GM23338 (cell line): ENCODE data around the gene TMEM87B. TPM values are rescaled to one million over a fixed set of nuclear protein-coding genes. Genes with fewer than 3 reads are reported as not detected.

Experiments used
- ATAC-seq: fragments of 200-7000 bp; cut with Tn5 transposase; 3 replicates; pipeline ENCODE4 v1.9.1; 2020
- DNase-seq: peaks from one replicate; pipeline ENCODE4 v3.0.0-alpha.2; 2015; ENCODE audit warnings: low spot score
- H2AFZ ChIP-seq: fragments of 200-600 bp; sonication (generic); 2 replicates; pipeline ENCODE4 v1.8.0; 2016; ENCODE audit warnings: antibody characterized with exemption, mild to moderate bottlenecking, moderate library complexity
- H3F3A ChIP-seq: fragments of 200-600 bp; sonication (generic); replicated peaks from 2 replicates; pipeline ENCODE4 v1.8.0; 2017; ENCODE audit warnings: antibody characterized with exemption, mixed run types, low read depth
- H3K27ac ChIP-seq: fragments of 200-600 bp; sonication (generic); 2 replicates; pipeline ENCODE4 v1.6.1; 2016; ENCODE audit warnings: low read depth
- H3K27me3 ChIP-seq: fragments of 200-600 bp; sonication (generic); 2 replicates; pipeline ENCODE4 v1.8.0; 2016; ENCODE audit warnings: mild to moderate bottlenecking, mixed run types, moderate library complexity; ENCODE audit not compliant: insufficient read depth
- H3K36me3 ChIP-seq: fragments of 200-600 bp; sonication (generic); 2 replicates; pipeline ENCODE4 v1.8.0; 2016; ENCODE audit warnings: mild to moderate bottlenecking; ENCODE audit not compliant: insufficient read depth
- H3K4me1 ChIP-seq: fragments of 200-600 bp; sonication (generic); 2 replicates; pipeline ENCODE4 v1.8.0; 2016; ENCODE audit warnings: mild to moderate bottlenecking, moderate library complexity; ENCODE audit not compliant: insufficient read depth
- H3K4me2 ChIP-seq: fragments of 200-600 bp; sonication (generic); 2 replicates; pipeline ENCODE4 v1.7.1; 2017; ENCODE audit warnings: mixed run types
- H3K4me3 ChIP-seq: fragments of 200-600 bp; sonication (generic); 2 replicates; pipeline ENCODE4 v1.6.1; 2016; ENCODE audit warnings: mixed run types
- H3K79me2 ChIP-seq: fragments of 200-600 bp; sonication (generic); replicated peaks from 2 replicates; pipeline ENCODE4 v1.8.0; 2017; ENCODE audit warnings: mild to moderate bottlenecking; ENCODE audit not compliant: insufficient read depth
- H3K9me2 ChIP-seq: fragments of 200-600 bp; sonication (generic); 2 replicates; pipeline ENCODE4 v1.8.0; 2017; ENCODE audit not compliant: insufficient read depth
- H4K20me1 ChIP-seq: fragments of 200-600 bp; sonication (generic); replicated peaks from 2 replicates; pipeline ENCODE4 v1.8.0; 2017; ENCODE audit warnings: mild to moderate bottlenecking; ENCODE audit not compliant: insufficient read depth
- H3K27ac Mint-ChIP-seq: 2 replicates; pipeline ENCODE4 v1.8.0; 2020; ENCODE audit warnings: inconsistent platforms, mild to moderate bottlenecking, moderate library complexity, mixed read lengths
- H3K27me3 Mint-ChIP-seq: 3 replicates; pipeline ENCODE4 v1.8.0; 2022; ENCODE audit warnings: low read depth, mild to moderate bottlenecking, moderate library complexity, mixed read lengths, inconsistent platforms; ENCODE audit not compliant: insufficient read depth, poor library complexity
- H3K36me3 Mint-ChIP-seq: 3 replicates; pipeline ENCODE4 v1.8.0; 2021; ENCODE audit warnings: low read depth, mild to moderate bottlenecking, inconsistent platforms, moderate library complexity, mixed read lengths
- H3K4me1 Mint-ChIP-seq: 3 replicates; pipeline ENCODE4 v1.8.0; 2020; ENCODE audit warnings: mild to moderate bottlenecking, inconsistent platforms, mixed read lengths
- H3K4me3 Mint-ChIP-seq: 3 replicates; pipeline ENCODE4 v1.8.0; 2021; ENCODE audit warnings: moderate library complexity, mild to moderate bottlenecking, inconsistent platforms, mixed read lengths
- H3K9me3 Mint-ChIP-seq: 3 replicates; pipeline ENCODE4 v1.8.0; 2020; ENCODE audit warnings: moderate library complexity, mild to moderate bottlenecking, inconsistent platforms, mixed read lengths
- CTCF ChIP-seq, 2 experiments: fragments of 200-600 bp in 1 of 2; sonication (generic) in 1 of 2; conservative IDR thresholded peaks; 2 replicates each; pipeline versions ENCODE4 v1.5.1 to v1.6.1; 2016 to 2017; ENCODE audit warnings: antibody characterized with exemption in 2 of 2, low read depth in 2 of 2, mild to moderate bottlenecking in 2 of 2, moderate library complexity in 1 of 2
- ETS1 ChIP-seq: IDR thresholded peaks from 2 replicates; pipeline ENCODE4 v1.6.1; 2016; ENCODE audit warnings: antibody characterized with exemption
- EZH2 ChIP-seq: fragments of 200-600 bp; sonication (generic); IDR thresholded peaks from one replicate; pipeline ENCODE4 v1.8.0; 2017; ENCODE audit warnings: antibody characterized with exemption, mild to moderate bottlenecking, low read depth; ENCODE audit not compliant: unreplicated experiment
- EZH2phosphoT487 ChIP-seq: fragments of 200-600 bp; sonication (generic); IDR thresholded peaks from one replicate; pipeline ENCODE4 v1.8.1; 2018; ENCODE audit warnings: antibody characterized with exemption; ENCODE audit not compliant: unreplicated experiment
- POLR2AphosphoS5 ChIP-seq: IDR thresholded peaks from 2 replicates; pipeline ENCODE4 v1.6.1; 2016; ENCODE audit warnings: antibody characterized with exemption, low read depth
- STAT1 ChIP-seq: IDR thresholded peaks from one replicate; pipeline ENCODE4 v1.6.1; 2016; ENCODE audit warnings: antibody characterized with exemption; ENCODE audit not compliant: unreplicated experiment
- ZNF114 ChIP-seq: fragments of 250-450 bp; sonication (Bioruptor Pico); IDR thresholded peaks from 2 replicates; pipeline ENCODE4 v1.5.0; 2020; ENCODE audit warnings: mild to moderate bottlenecking, moderate library complexity
- polyA plus RNA-seq: library from polyadenylated mRNA; unstranded; fragments of >200 nt; fragmentation: Nextera tagmentation; extraction: Ambion mirVana; gene quantifications from 2 replicates; pipeline ENCODE4 v1.2.1, GENCODE V29; 2016
- total RNA-seq: library from RNA; depleted of rRNA; stranded (reverse); fragments of >200 nt; shearing (Covaris generic); gene quantifications from 2 replicates; pipeline ENCODE4 v1.2.3, GENCODE V29; 2014
- TF ChIP-seq, protein P1 (sequence below): IDR thresholded peaks from one replicate; pipeline ENCODE4 v1.6.1; 2018; ENCODE audit warnings: antibody characterized with exemption; ENCODE audit not compliant: unreplicated experiment

Gene TMEM87B
- total and polyA plus RNA-seq, 2 experiments from 2014 or later, result 7.0 to 15.4 TPM

DNA sequence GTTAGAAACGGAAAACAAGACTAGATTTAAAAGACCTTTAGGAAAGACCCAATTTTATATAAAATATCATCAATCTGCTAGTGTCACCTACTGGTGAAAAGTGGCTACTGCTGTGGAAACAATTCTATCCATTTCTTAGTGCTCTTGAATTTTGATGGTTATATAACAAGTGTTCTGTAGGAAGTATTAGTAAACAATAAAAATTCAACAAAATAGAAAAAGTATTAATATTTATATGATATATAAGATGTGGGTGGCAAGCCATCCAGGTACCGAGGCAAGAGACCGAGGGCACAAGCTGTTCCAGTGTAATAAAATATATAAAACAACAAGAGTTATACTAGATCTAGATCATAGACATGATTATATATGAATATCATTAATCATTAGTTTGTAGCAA lies 6.2 kb upstream of the TMEM87B start:
- TF ChIP-seq CTCF (conservative IDR thresholded peaks at IDR 0.05; ENCODE audit: low read depth in 2 of 2) (peak; percentile 63 to 78), ETS1 (no peak)
- no peak overlapping the region for H2AFZ ChIP-seq
- Mint-ChIP-seq H3K36me3 (peaks cover 10% of the 10 kb centered on the region), H3K27me3 (peaks cover 5% of the 10 kb centered on the region), H3K27ac (no peak overlapping the region), H3K4me1 (peaks cover 18% of the 10 kb centered on the region), H3K9me3 (peaks cover 27% of the 10 kb centered on the region), H3K4me3 (no peak overlapping the region)
- H4K20me1 ChIP-seq, result no peaks in the 10 kb centered on the region
- no peaks in the 10 kb centered on the region for H3K27me3 ChIP-seq
- no peaks in the 10 kb centered on the region; the same call in 1 of the 2 replicates for H3F3A ChIP-seq
- H3K27ac ChIP-seq, result no peak overlapping the region
- H3K4me1 ChIP-seq, result peaks cover 17% of the 10 kb centered on the region
- DNase-seq, result peak; percentile 64
- H3K9me2 ChIP-seq, result no peaks in the 10 kb centered on the region
- H3K4me3 ChIP-seq, result no peak overlapping the region
- no peak overlapping the region for H3K4me2 ChIP-seq
- no peaks in the 10 kb centered on the region for H3K79me2 ChIP-seq
- ATAC-seq, result peak; percentile 65; the same call in 2 of the 3 replicates
- H3K36me3 ChIP-seq, result no peaks in the 10 kb centered on the region

DNA sequence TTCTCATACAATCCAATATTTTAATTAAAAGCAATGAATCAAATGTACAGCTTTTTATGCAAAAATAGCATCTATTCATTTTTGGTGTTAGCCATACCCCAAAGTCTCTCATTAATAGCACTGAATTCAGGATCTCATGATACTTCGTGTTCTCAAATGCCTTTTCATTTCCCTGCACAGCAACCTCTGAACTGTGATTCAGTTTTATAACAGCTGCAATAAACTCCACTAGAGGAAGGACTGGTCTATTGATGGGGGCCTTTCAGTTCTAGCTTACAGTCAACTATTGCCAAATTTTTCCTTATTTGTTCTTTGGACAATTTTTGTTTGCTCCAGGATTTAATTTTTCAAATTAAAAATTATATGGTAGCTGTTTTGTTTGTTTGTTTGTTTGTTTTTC lies 4.8 kb upstream of the TMEM87B start:
- Histone ChIP-seq H3K9me2 (no peaks in the 10 kb centered on the region), H3K4me3 (no peak overlapping the region), H3K27ac (no peak overlapping the region), H4K20me1 (no peaks in the 10 kb centered on the region), H3K36me3 (no peaks in the 10 kb centered on the region), H3K4me2 (no peak overlapping the region), H3K79me2 (no peaks in the 10 kb centered on the region), H2AFZ (no peak overlapping the region), H3F3A (no peaks in the 10 kb centered on the region; the same call in none of the 2 replicates), H3K27me3 (no peaks in the 10 kb centered on the region), H3K4me1 (peaks cover 17% of the 10 kb centered on the region)
- Mint-ChIP-seq H3K4me3 (no peak overlapping the region), H3K27me3 (peaks cover 8% of the 10 kb centered on the region), H3K27ac (no peak overlapping the region), H3K4me1 (peaks cover 18% of the 10 kb centered on the region), H3K9me3 (peaks cover 18% of the 10 kb centered on the region), H3K36me3 (peaks cover 4% of the 10 kb centered on the region)
- ATAC-seq (no peak), DNase-seq (no peak)
- no peak for TF ChIP-seq ZNF114 (CRISPR knock-in tag)

DNA sequence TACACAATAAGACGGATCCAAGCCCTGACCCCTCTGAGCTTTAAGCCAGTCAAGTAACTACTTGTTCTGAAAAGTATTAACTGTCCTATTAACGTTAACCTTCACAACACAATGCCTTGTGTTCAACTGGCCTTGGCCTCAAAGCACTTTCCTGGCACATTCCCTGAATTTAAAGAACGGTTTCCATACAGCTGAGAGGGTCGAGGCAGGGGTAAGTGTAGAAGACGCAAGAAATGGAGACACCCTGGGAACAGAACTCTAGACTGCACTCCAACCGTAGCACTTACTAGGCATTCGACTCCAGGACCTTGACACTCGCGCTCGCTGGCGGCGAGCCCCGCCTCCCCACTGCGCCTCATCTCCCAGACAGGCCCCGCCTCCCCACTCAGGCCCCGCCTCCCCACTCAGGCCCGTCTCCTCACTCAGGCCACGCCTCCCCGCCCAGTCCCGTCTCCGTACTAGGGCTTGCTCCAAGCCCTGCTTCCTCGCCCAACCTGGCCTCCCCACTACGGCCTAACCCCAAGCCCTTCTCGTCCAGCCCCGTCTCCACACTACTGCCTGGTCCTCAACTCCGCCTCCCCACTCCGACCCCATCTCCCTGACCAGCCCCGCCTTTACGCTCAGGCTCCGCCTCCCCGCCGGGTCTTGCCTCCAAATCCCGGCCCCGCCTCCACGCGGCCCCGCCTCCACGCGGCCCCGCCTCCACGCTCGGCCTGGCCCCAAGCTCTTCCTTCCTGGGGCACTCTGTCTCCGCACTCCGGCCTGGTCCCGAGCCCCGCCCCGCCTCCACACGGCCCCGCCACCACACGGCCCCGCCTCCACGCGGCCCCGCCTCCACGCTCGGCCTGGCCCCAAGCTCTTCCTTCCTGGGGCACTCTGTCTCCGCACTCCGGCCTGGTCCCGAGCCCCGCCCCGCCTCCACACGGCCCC lies 887 bp upstream of the TMEM87B start:
- peak overlapping the region; percentile 99 for H2AFZ ChIP-seq
- peaks cover 20% of the 10 kb centered on the region for H3K4me1 Mint-ChIP-seq
- H3K4me1 ChIP-seq, result peaks cover 15% of the 10 kb centered on the region
- H3K79me2 ChIP-seq, result peaks cover 4% of the 10 kb centered on the region; the same call in 1 of the 2 replicates
- H3F3A ChIP-seq, result peaks cover 3% of the 10 kb centered on the region
- H3K27ac ChIP-seq, result 0 out of 2 replicates have a peak overlapping the region, but pooled peaks have one; percentile 72
- peaks cover 13% of the 10 kb centered on the region for H3K27me3 Mint-ChIP-seq
- H4K20me1 ChIP-seq, result no peaks in the 10 kb centered on the region; the same call in none of the 2 replicates
- 0 out of 3 replicates have a peak, but pooled peaks cover 2% of the 10 kb centered on the region for H3K36me3 Mint-ChIP-seq
- peak overlapping the region; percentile 78 for H3K4me3 ChIP-seq
- ATAC-seq, result peak; percentile 52
- no peaks in the 10 kb centered on the region for H3K36me3 ChIP-seq
- H3K9me2 ChIP-seq, result no peaks in the 10 kb centered on the region
- H3K9me3 Mint-ChIP-seq, result peaks cover 8% of the 10 kb centered on the region; the same call in 2 of the 3 replicates
- peak overlapping the region; percentile 98 for H3K4me2 ChIP-seq
- no peaks in the 10 kb centered on the region for H3K27me3 ChIP-seq
- H3K4me3 Mint-ChIP-seq, result peak overlapping the region; percentile 88
- peak; percentile 96 for DNase-seq
- peak overlapping the region; percentile 91 for H3K27ac Mint-ChIP-seq
- TF ChIP-seq, protein P1, sequence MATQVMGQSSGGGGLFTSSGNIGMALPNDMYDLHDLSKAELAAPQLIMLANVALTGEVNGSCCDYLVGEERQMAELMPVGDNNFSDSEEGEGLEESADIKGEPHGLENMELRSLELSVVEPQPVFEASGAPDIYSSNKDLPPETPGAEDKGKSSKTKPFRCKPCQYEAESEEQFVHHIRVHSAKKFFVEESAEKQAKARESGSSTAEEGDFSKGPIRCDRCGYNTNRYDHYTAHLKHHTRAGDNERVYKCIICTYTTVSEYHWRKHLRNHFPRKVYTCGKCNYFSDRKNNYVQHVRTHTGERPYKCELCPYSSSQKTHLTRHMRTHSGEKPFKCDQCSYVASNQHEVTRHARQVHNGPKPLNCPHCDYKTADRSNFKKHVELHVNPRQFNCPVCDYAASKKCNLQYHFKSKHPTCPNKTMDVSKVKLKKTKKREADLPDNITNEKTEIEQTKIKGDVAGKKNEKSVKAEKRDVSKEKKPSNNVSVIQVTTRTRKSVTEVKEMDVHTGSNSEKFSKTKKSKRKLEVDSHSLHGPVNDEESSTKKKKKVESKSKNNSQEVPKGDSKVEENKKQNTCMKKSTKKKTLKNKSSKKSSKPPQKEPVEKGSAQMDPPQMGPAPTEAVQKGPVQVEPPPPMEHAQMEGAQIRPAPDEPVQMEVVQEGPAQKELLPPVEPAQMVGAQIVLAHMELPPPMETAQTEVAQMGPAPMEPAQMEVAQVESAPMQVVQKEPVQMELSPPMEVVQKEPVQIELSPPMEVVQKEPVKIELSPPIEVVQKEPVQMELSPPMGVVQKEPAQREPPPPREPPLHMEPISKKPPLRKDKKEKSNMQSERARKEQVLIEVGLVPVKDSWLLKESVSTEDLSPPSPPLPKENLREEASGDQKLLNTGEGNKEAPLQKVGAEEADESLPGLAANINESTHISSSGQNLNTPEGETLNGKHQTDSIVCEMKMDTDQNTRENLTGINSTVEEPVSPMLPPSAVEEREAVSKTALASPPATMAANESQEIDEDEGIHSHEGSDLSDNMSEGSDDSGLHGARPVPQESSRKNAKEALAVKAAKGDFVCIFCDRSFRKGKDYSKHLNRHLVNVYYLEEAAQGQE, result no peak
- no peak for TF ChIP-seq STAT1
- no peak for TF ChIP-seq EZH2
- no peak for TF ChIP-seq ZNF114 (CRISPR knock-in tag)
- no peak for TF ChIP-seq CTCF (conservative IDR thresholded peaks at IDR 0.05; ENCODE audit: low read depth in 2 of 2)
- no peak; the same call in 1 of the 2 replicates for TF ChIP-seq POLR2AphosphoS5
- no peak for TF ChIP-seq EZH2phosphoT487
